Smooth muscle cell (in vitro differentiated cells): ENCODE data around the gene ARRB1. TPM values are rescaled to one million over a fixed set of nuclear protein-coding genes. Genes with fewer than 3 reads are reported as not detected.
A peak's percentile ranks its signal among the peaks of the same experiment; 100 is the strongest.

Experiments used
- DNase-seq: peaks from one replicate; lab custom pipeline; 2025; ENCODE audit not compliant: unreplicated experiment; lab: John Stamatoyannopoulos, UW
- H2AFZ ChIP-seq: fragments of 200-600 bp; sonication (generic); 2 replicates; pipeline ENCODE4 v1.6.0; 2016; ENCODE audit warnings: antibody characterized with exemption, low read depth, mild to moderate bottlenecking
- H3F3A ChIP-seq: fragments of 200-600 bp; sonication (generic); 2 replicates; pipeline ENCODE4 v1.6.0; 2017; ENCODE audit warnings: antibody characterized with exemption, low read depth
- H3K27ac ChIP-seq: fragments of 200-600 bp; sonication (generic); 2 replicates; pipeline ENCODE4 v1.5.1; 2016; ENCODE audit warnings: low read depth, mild to moderate bottlenecking
- H3K27me3 ChIP-seq: fragments of 200-600 bp; sonication (generic); 2 replicates; pipeline ENCODE4 v1.6.1; 2016; ENCODE audit warnings: low read depth, mild to moderate bottlenecking
- H3K36me3 ChIP-seq: fragments of 200-600 bp; sonication (generic); 2 replicates; pipeline ENCODE4 v1.5.1; 2016; ENCODE audit warnings: low read depth
- H3K4me1 ChIP-seq: fragments of 200-600 bp; sonication (generic); 2 replicates; pipeline ENCODE4 v1.5.1; 2016; ENCODE audit warnings: low read depth
- H3K4me2 ChIP-seq: fragments of 200-600 bp; sonication (generic); 2 replicates; pipeline ENCODE4 v1.6.0; 2016; ENCODE audit warnings: mild to moderate bottlenecking
- H3K4me3 ChIP-seq: fragments of 200-600 bp; sonication (generic); 2 replicates; pipeline ENCODE4 v1.5.1; 2016; ENCODE audit warnings: mild to moderate bottlenecking
- H3K79me2 ChIP-seq: fragments of 200-600 bp; sonication (generic); 2 replicates; pipeline ENCODE4 v1.6.0; 2016; ENCODE audit warnings: low read depth, mild to moderate bottlenecking
- H3K9ac ChIP-seq: fragments of 200-600 bp; sonication (generic); 2 replicates; pipeline ENCODE4 v1.6.0; 2016; ENCODE audit warnings: low read depth
- H3K9me3 ChIP-seq: fragments of 200-600 bp; sonication (generic); replicated peaks from 2 replicates; pipeline ENCODE4 v1.5.1; 2016; ENCODE audit warnings: low read depth
- H4K20me1 ChIP-seq: fragments of 200-600 bp; sonication (generic); 2 replicates; pipeline ENCODE4 v1.6.0; 2016; ENCODE audit warnings: low read depth
- CTCF ChIP-seq: fragments of 200-600 bp; sonication (generic); IDR thresholded peaks from 2 replicates; pipeline ENCODE4 v1.5.1; 2017; ENCODE audit warnings: borderline replicate concordance, mild to moderate bottlenecking, antibody characterized with exemption; ENCODE audit not compliant: insufficient read depth, poor library complexity, severe bottlenecking
- WGBS: methylation state at CpG from one replicate; pipeline ENCODE4 v1.1.7; 2016; ENCODE audit warnings: low lambda C conversion rate; 5-methylcytosine and 5-hydroxymethylcytosine counted together
- polyA plus RNA-seq: library from polyadenylated mRNA; unstranded; fragments of >200 nt; fragmentation: Nextera tagmentation; extraction: Ambion mirVana; gene quantifications from 2 replicates; pipeline ENCODE4 v1.2.1, GENCODE V29; 2016
- total RNA-seq: library from RNA; depleted of rRNA; stranded (reverse); fragments of >200 nt; gene quantifications from 2 replicates; pipeline ENCODE4 v1.2.3, GENCODE V29; 2014

The ARRB1 gene
- total and polyA plus RNA-seq, 2 experiments from 2014 or later = 4.6 to 16.9 TPM

GRCh38 chr11:75267171-75267970 lies 84.1 kb downstream of the ARRB1 start:
- Histone ChIP-seq H3K4me1 (no peaks in the 10 kb centered on the region), H4K20me1 (no peaks in the 10 kb centered on the region), H3K9ac (no peak overlapping the region), H3K9me3 (no peaks in the 10 kb centered on the region), H3K4me2 (no peak overlapping the region), H3K27me3 (no peaks in the 10 kb centered on the region), H3K27ac (no peak overlapping the region), H3K36me3 (no peaks in the 10 kb centered on the region), H3K4me3 (no peak overlapping the region), H3F3A (no peaks in the 10 kb centered on the region), H3K79me2 (no peaks in the 10 kb centered on the region), H2AFZ (no peak overlapping the region)
- DNase-seq = no peak
- WGBS = 93% methylated on average over 19 of the region's 27 CpGs
- TF ChIP-seq CTCF = no peak

GRCh38 chr11:75265851-75266531 lies 85.5 kb downstream of the ARRB1 start:
- Histone ChIP-seq H3K36me3 (no peaks in the 10 kb centered on the region), H4K20me1 (no peaks in the 10 kb centered on the region), H3K27ac (peak overlapping the region; percentile 55), H3K4me3 (no peak overlapping the region), H3K27me3 (no peaks in the 10 kb centered on the region), H3K4me2 (peak overlapping the region; percentile 31), H3F3A (no peaks in the 10 kb centered on the region), H2AFZ (no peak overlapping the region), H3K9me3 (no peaks in the 10 kb centered on the region), H3K79me2 (no peaks in the 10 kb centered on the region), H3K4me1 (no peaks in the 10 kb centered on the region), H3K9ac (peak overlapping the region; percentile 14)
- DNase-seq = no peak
- WGBS = 47% methylated on average over 17 of the region's 17 CpGs
- TF ChIP-seq CTCF = no peak

DNA sequence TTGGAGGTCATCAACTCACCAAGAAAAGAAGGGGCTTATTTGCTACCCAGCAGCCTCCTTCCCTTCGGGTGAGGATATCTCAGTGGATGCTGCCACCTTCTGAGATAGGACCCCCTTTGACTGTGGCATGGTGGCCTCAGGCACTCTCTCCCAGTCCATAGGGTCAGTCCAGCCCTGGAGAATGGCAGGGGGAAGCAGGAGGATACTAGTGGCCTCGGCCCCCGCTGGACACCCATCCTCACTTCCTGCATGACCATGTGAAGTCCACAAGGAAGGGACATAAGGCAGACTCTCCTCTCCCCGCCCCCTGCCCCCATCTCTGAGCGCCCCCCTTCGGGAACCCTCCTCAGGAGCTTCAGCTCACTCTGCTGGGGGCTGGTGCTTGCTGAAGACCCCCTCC lies 86.5 kb downstream of the ARRB1 start:
- H3K27ac ChIP-seq = peak overlapping the region; percentile 55
- no peak overlapping the region for H2AFZ ChIP-seq
- TF ChIP-seq CTCF = no peak
- no peaks in the 10 kb centered on the region for H3K4me1 ChIP-seq
- H3K9me3 ChIP-seq = no peaks in the 10 kb centered on the region
- H3K27me3 ChIP-seq = no peaks in the 10 kb centered on the region
- no peak overlapping the region for H3K4me2 ChIP-seq
- no peaks in the 10 kb centered on the region for H3K79me2 ChIP-seq
- DNase-seq = no peak
- H4K20me1 ChIP-seq = no peaks in the 10 kb centered on the region
- no peak overlapping the region for H3K9ac ChIP-seq
- H3K36me3 ChIP-seq = no peaks in the 10 kb centered on the region
- 100% methylated on average over 3 of the region's 6 CpGs for WGBS
- no peaks in the 10 kb centered on the region for H3F3A ChIP-seq
- no peak overlapping the region for H3K4me3 ChIP-seq
